H1 (cell line): ENCODE measurements around the gene BRAT1. TPM values are rescaled to one million over a fixed set of nuclear protein-coding genes. Genes with fewer than 3 reads are reported as not detected.

ENCODE experiments used
- CBX8 ChIP-seq: fragments of 300-800, 300-1000 bp; sonication (generic); IDR thresholded peaks from 2 replicates; pipeline ENCODE4 v1.7.1; 2016; ENCODE audit warnings: low read depth, low read length, borderline replicate concordance
- EGR1 ChIP-seq: IDR thresholded peaks from 2 replicates; pipeline ENCODE4 v1.6.1; 2011; ENCODE audit warnings: low read depth, low read length, borderline replicate concordance
- FOSL1 ChIP-seq: IDR thresholded peaks from 2 replicates; pipeline ENCODE4 v1.6.1; 2011; ENCODE audit warnings: mild to moderate bottlenecking, low read depth, low read length, moderate library complexity; ENCODE audit not compliant: insufficient read depth
- JUN ChIP-seq: IDR thresholded peaks from 2 replicates; pipeline ENCODE4 v1.6.1; 2011; ENCODE audit warnings: low read depth, mild to moderate bottlenecking, improper control_type of control experiment, low read length
- JUND ChIP-seq: IDR thresholded peaks from 2 replicates; pipeline ENCODE4 v1.6.1; 2011; ENCODE audit warnings: mild to moderate bottlenecking, improper control_type of control experiment, low read length
- KDM4A ChIP-seq: IDR thresholded peaks from one replicate; pipeline ENCODE4 v1.7.1; 2012; ENCODE audit warnings: low read depth, mild to moderate bottlenecking, moderate library complexity, low read length, inconsistent platforms; ENCODE audit not compliant: severe bottlenecking
- POLR2AphosphoS5 ChIP-seq: IDR thresholded peaks from 2 replicates; pipeline ENCODE4 v1.6.1; 2011; ENCODE audit warnings: low read depth, low read length
- SP2 ChIP-seq: IDR thresholded peaks from 2 replicates; pipeline ENCODE4 v1.6.1; 2012; ENCODE audit warnings: mild to moderate bottlenecking, low read length, inconsistent platforms
- TAF7 ChIP-seq: optimal IDR thresholded peaks from 2 replicates; pipeline ENCODE3; 2011; ENCODE audit warnings: low read depth, mild to moderate bottlenecking, inconsistent platforms, low read length, moderate library complexity, borderline replicate concordance
- TBP ChIP-seq: IDR thresholded peaks from 2 replicates; pipeline ENCODE4 v1.6.1; 2011; ENCODE audit warnings: low read depth, low read length, improper control_type of control experiment
- TCF12 ChIP-seq: IDR thresholded peaks from 2 replicates; pipeline ENCODE4 v1.6.1; 2011; ENCODE audit warnings: low read depth, mild to moderate bottlenecking, low read length
- polyA plus RNA-seq, 7 experiments: library from polyadenylated mRNA; depleted of rRNA in 3 of 7; stranded (reverse) in 5 of 7; unstranded in 2 of 7; fragments of >200 nt in 5 of 7; fragments of 200-250 nt in 2 of 7; gene quantifications; 1 replicate in 5 of 7; 2 replicates in 1 of 7; 4 replicates in 1 of 7; pipeline versions ENCODE4 v1.2.1 to v1.2.3, GENCODE V29; 2011 to 2013; ENCODE audit warnings: missing spikeins in 2 of 7, mixed read lengths in 2 of 7
- total RNA-seq: library from RNA; stranded (reverse); fragmentation: NEBNext Ultra II Directional; extraction: Animal tissue kit (Norgen Biotek cat#: 25700); gene quantifications from 2 replicates; pipeline ENCODE4 v1.2.1, GENCODE V29; 2021

Gene BRAT1
- total and polyA plus RNA-seq, 2 of the 8 experiments (the other 6 are each of a cell fraction or from before 2014, with no cell fraction given): 36.8 to 42.3 TPM

GRCh38 chr7:2503056-2503941 lies 52.0 kb downstream of the BRAT1 start (continued):
- TF ChIP-seq KDM4A (no peak), TAF7 (no peak), JUND (no peak), SP2 (no peak), TCF12 (no peak), EGR1 (no peak), CBX8 (no peak), TBP (no peak), FOSL1 (no peak), JUN (no peak), POLR2AphosphoS5 (no peak)
